Uterus (tissue), 4 donors: ENCODE data around the gene ATP11A. TPM values are rescaled to one million over a fixed set of nuclear protein-coding genes. Genes with fewer than 3 reads are reported as not detected.

Experiments used
- DNase-seq, 2 donors: peaks; one replicate each; pipeline ENCODE4 v3.0.0-alpha.2; 2019 to 2020
- H3K27ac ChIP-seq, 2 donors: fragments of 200-600 bp; sonication (generic); 1 replicate in 1 of 2; 2 replicates in 1 of 2; pipeline ENCODE4 v1.5.1; 2016 to 2018
- H3K27me3 ChIP-seq, 2 donors: fragments of 200-600 bp; sonication (generic); one replicate each; pipeline ENCODE4 v1.5.1; 2018 to 2019; ENCODE audit warnings: control low read depth in 1 of 2
- H3K36me3 ChIP-seq, 2 donors: fragments of 200-600 bp; sonication (generic); one replicate each; pipeline ENCODE4 v1.5.1; 2019; ENCODE audit warnings: control low read depth in 1 of 2
- H3K4me1 ChIP-seq, 2 donors: fragments of 200-600 bp; sonication (generic); one replicate each; pipeline ENCODE4 v1.5.1; 2018 to 2019; ENCODE audit warnings: control low read depth in 1 of 2
- H3K4me3 ChIP-seq, 2 donors: fragments of 200-600 bp; sonication (generic); 1 replicate in 1 of 2; 2 replicates in 1 of 2; pipeline ENCODE4 v1.5.1; 2018 to 2019; ENCODE audit warnings: mild to moderate bottlenecking in 1 of 2
- H3K9me3 ChIP-seq, 2 donors: fragments of 200-600 bp; sonication (generic); one replicate each; pipeline ENCODE4 v1.5.1; 2019; ENCODE audit warnings: control low read depth in 1 of 2
- POLR2A ChIP-seq, 2 donors: fragments of 450-650 bp; IDR thresholded peaks; one replicate each; pipeline ENCODE4 v1.6.1; 2016; ENCODE audit warnings: antibody characterized with exemption in 2 of 2, mild to moderate bottlenecking in 1 of 2, moderate library complexity in 1 of 2
- intact Hi-C: fragments of 100-400 bp; cut with DNase I; formaldehyde crosslinking; loops from one replicate; pipeline ENCODE4 v1.15.1; 2023; ENCODE audit warnings: low total_unique reads
- total RNA-seq, 4 donors: library from RNA; depleted of rRNA in 3 of 4; stranded (reverse); fragments of >200 nt in 3 of 4; gene quantifications; one replicate each; pipeline versions ENCODE4 v1.1.0 to v1.2.4, GENCODE V29; 2014 to 2023
- TF ChIP-seq, protein P1 (sequence below), 4 experiments: fragments of 200-600 bp in 2 of 4; fragments of 450-650 bp in 2 of 4; sonication (generic) in 2 of 4; IDR thresholded peaks; one replicate each; pipeline ENCODE4 v1.5.1; 2016 to 2019; ENCODE audit warnings: antibody characterized with exemption in 4 of 4, mild to moderate bottlenecking in 2 of 4, moderate library complexity in 1 of 4
- donor health status: DM: yes; HTN: yes; CAD: no.

Gene ATP11A
- total RNA-seq, 4 donors from 2014 or later: 12.8 to 149 (median 22.8) TPM

GRCh38 chr13:112895521-112896465, 206.0 kb downstream of the ATP11A start:
- H3K4me3 ChIP-seq: no peak overlapping the region
- H3K27me3 ChIP-seq: peaks cover 9 to 10% of the 10 kb centered on the region in 2 donors

GRCh38 chr13:112896736-112897602, 207.1 kb downstream of the ATP11A start:
- Histone ChIP-seq H3K9me3 (no peaks in the 10 kb centered on the region), H3K27me3 (peaks cover 9 to 10% of the 10 kb centered on the region in 2 donors), H3K36me3 (no peaks in the 10 kb centered on the region), H3K27ac (no peak overlapping the region), H3K4me3 (no peak overlapping the region), H3K4me1 (peaks cover 0 to 19% of the 10 kb centered on the region in 2 donors)
- no peak for TF ChIP-seq POLR2A (IDR thresholded peaks at IDR 0.05)
- TF ChIP-seq, protein P1, sequence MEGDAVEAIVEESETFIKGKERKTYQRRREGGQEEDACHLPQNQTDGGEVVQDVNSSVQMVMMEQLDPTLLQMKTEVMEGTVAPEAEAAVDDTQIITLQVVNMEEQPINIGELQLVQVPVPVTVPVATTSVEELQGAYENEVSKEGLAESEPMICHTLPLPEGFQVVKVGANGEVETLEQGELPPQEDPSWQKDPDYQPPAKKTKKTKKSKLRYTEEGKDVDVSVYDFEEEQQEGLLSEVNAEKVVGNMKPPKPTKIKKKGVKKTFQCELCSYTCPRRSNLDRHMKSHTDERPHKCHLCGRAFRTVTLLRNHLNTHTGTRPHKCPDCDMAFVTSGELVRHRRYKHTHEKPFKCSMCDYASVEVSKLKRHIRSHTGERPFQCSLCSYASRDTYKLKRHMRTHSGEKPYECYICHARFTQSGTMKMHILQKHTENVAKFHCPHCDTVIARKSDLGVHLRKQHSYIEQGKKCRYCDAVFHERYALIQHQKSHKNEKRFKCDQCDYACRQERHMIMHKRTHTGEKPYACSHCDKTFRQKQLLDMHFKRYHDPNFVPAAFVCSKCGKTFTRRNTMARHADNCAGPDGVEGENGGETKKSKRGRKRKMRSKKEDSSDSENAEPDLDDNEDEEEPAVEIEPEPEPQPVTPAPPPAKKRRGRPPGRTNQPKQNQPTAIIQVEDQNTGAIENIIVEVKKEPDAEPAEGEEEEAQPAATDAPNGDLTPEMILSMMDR (IDR thresholded peaks at IDR 0.05): no peak
- DNase-seq: no peak
- intact Hi-C loops: no loop called here

More at GRCh38 chr13:112895521-112896465, 206.0 kb downstream of the ATP11A start:
- Histone ChIP-seq H3K27ac (no peak overlapping the region), H3K36me3 (no peaks in the 10 kb centered on the region), H3K9me3 (no peaks in the 10 kb centered on the region), H3K4me1 (peaks cover 0 to 19% of the 10 kb centered on the region in 2 donors)
- DNase-seq: no peak
- TF ChIP-seq POLR2A (IDR thresholded peaks at IDR 0.05): no peak
- TF ChIP-seq, protein P1 (IDR thresholded peaks at IDR 0.05): no peak
- intact Hi-C loops: no loop called here

GRCh38 chr13:112897603-112897955, 207.7 kb downstream of the ATP11A start:
- peaks cover 9 to 10% of the 10 kb centered on the region in 2 donors for H3K27me3 ChIP-seq
- intact Hi-C loops: no loop called here
- DNase-seq: no peak

GRCh38 chr13:112897956-112898620, 208.2 kb downstream of the ATP11A start:
- H3K4me3 ChIP-seq: no peak overlapping the region
- H3K4me1 ChIP-seq: peaks cover 0 to 19% of the 10 kb centered on the region in 2 donors
- H3K9me3 ChIP-seq: no peaks in the 10 kb centered on the region
- H3K27me3 ChIP-seq: peaks cover 9 to 10% of the 10 kb centered on the region in 2 donors
- TF ChIP-seq POLR2A (IDR thresholded peaks at IDR 0.05): no peak
- TF ChIP-seq, protein P1 (IDR thresholded peaks at IDR 0.05): no peak
- DNase-seq: no peak
- intact Hi-C loops: no loop called here
- no peak overlapping the region for H3K27ac ChIP-seq
- H3K36me3 ChIP-seq: no peaks in the 10 kb centered on the region

More at GRCh38 chr13:112897603-112897955, 207.7 kb downstream of the ATP11A start:
- Histone ChIP-seq H3K4me3 (no peak overlapping the region), H3K9me3 (no peaks in the 10 kb centered on the region), H3K36me3 (no peaks in the 10 kb centered on the region), H3K4me1 (peaks cover 0 to 19% of the 10 kb centered on the region in 2 donors), H3K27ac (no peak overlapping the region)
- TF ChIP-seq, protein P1 (IDR thresholded peaks at IDR 0.05): no peak
- TF ChIP-seq POLR2A (IDR thresholded peaks at IDR 0.05): no peak
